MM.1S (cell line): ENCODE data around the gene RTN4RL2.

Source experiments
- DNase-seq: peaks from one replicate; pipeline ENCODE4 v3.0.0-alpha.2; 2015
- H2AFZ ChIP-seq: fragments of 300-600 bp; sonication (generic); 2 replicates; pipeline ENCODE4 v1.6.0; 2016; ENCODE audit warnings: antibody characterized with exemption, low read length
- H3F3A ChIP-seq: fragments of 300-600 bp; sonication (generic); 2 replicates; pipeline ENCODE4 v1.6.1; 2016; ENCODE audit warnings: mild to moderate bottlenecking, antibody characterized with exemption, low read length, moderate library complexity, mixed read lengths; ENCODE audit not compliant: insufficient read depth
- H3K27ac ChIP-seq: fragments of 300-600 bp; sonication (generic); 2 replicates; pipeline ENCODE4 v1.5.1; 2016; ENCODE audit warnings: mild to moderate bottlenecking, low read length
- H3K27me3 ChIP-seq: fragments of 300-600 bp; sonication (generic); replicated peaks from 2 replicates; pipeline ENCODE4 v1.6.0; 2016; ENCODE audit warnings: low read length; ENCODE audit not compliant: insufficient read depth
- H3K36me3 ChIP-seq: fragments of 300-600 bp; sonication (generic); replicated peaks from 2 replicates; pipeline ENCODE4 v1.6.1; 2016; ENCODE audit warnings: mild to moderate bottlenecking, low read length, mixed read lengths; ENCODE audit not compliant: insufficient read depth
- H3K4me1 ChIP-seq: fragments of 300-600 bp; sonication (generic); 2 replicates; pipeline ENCODE4 v1.6.1; 2016; ENCODE audit warnings: low read length, mixed read lengths
- H3K4me2 ChIP-seq: fragments of 300-600 bp; sonication (generic); 2 replicates; pipeline ENCODE4 v1.6.0; 2016; ENCODE audit warnings: low read depth, low read length
- H3K4me3 ChIP-seq: fragments of 300-600 bp; sonication (generic); 2 replicates; pipeline ENCODE4 v1.5.1; 2016; ENCODE audit warnings: low read length, mixed read lengths
- H3K79me2 ChIP-seq: fragments of 300-600 bp; sonication (generic); 2 replicates; pipeline ENCODE4 v1.6.1; 2016; ENCODE audit warnings: mixed run types, low read length, mixed read lengths
- H3K9ac ChIP-seq: fragments of 300-600 bp; sonication (generic); 2 replicates; pipeline ENCODE4 v1.6.1; 2016; ENCODE audit warnings: low read length, mixed read lengths
- H3K9me2 ChIP-seq: fragments of 300-600 bp; sonication (generic); replicated peaks from 2 replicates; pipeline ENCODE4 v1.6.1; 2016; ENCODE audit warnings: mild to moderate bottlenecking, low read length, mixed read lengths; ENCODE audit not compliant: insufficient read depth
- H3K9me3 ChIP-seq: fragments of 300-600 bp; sonication (generic); replicated peaks from 2 replicates; pipeline ENCODE4 v1.6.1; 2016; ENCODE audit warnings: mild to moderate bottlenecking, low read length, mixed read lengths; ENCODE audit not compliant: insufficient read depth
- H4K20me1 ChIP-seq: fragments of 300-600 bp; sonication (generic); 2 replicates; pipeline ENCODE4 v1.6.1; 2016; ENCODE audit warnings: mild to moderate bottlenecking, low read length, moderate library complexity, mixed read lengths; ENCODE audit not compliant: insufficient read depth
- EZH2 ChIP-seq: fragments of 300-600 bp; sonication (generic); optimal IDR thresholded peaks from 2 replicates; pipeline ENCODE3; 2017; ENCODE audit warnings: low read depth, mild to moderate bottlenecking, antibody characterized with exemption, low read length, mixed read lengths
- EZH2phosphoT487 ChIP-seq: fragments of 300-600 bp; sonication (generic); IDR thresholded peaks from 2 replicates; pipeline ENCODE4 v1.6.1; 2018; ENCODE audit warnings: antibody characterized with exemption, low read length
- TF ChIP-seq, protein P1 (sequence below): fragments of 300-600 bp; sonication (generic); IDR thresholded peaks from 2 replicates; pipeline ENCODE4 v1.5.1; 2016; ENCODE audit warnings: antibody characterized with exemption, low read length, mixed read lengths

RTN4RL2 gene

DNA sequence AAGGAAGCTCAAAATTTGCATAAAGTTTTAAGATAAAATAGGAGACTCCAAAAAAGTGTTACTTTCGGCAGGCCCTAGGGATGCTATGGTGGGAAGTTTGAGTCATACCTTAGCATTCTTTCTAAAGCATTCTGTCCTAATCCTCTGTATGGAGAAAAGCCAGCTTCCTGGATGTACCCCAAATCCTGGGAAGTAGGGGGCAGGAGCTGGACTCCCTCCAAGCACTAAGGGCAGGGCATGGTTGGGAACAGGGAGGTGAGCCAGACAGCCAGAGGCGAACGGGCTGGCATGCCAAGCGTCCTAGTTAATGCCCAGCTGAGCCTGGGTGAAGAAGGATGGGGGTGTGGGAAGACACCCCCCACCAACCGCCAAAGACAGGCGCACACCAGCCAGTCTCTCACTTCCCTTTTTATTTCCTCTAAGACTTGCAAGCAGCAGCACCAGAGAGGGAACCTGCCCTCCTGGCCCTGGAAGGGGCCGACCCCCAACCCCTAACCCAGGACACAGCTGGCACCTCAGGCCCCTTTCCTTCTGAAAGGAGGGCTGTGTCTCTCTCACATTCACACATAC lies 23.9 kb downstream of the RTN4RL2 start:
- Histone ChIP-seq H3F3A (no peaks in the 10 kb centered on the region), H3K4me2 (peak overlapping the region; percentile 4), H3K4me3 (no peak overlapping the region), H2AFZ (no peak overlapping the region), H3K79me2 (no peaks in the 10 kb centered on the region), H4K20me1 (no peaks in the 10 kb centered on the region), H3K9me3 (no peaks in the 10 kb centered on the region), H3K4me1 (peaks cover 21% of the 10 kb centered on the region), H3K27me3 (peaks cover 9% of the 10 kb centered on the region; the same call in 1 of the 2 replicates), H3K27ac (no peak overlapping the region), H3K9me2 (no peaks in the 10 kb centered on the region), H3K36me3 (no peaks in the 10 kb centered on the region), H3K9ac (no peak overlapping the region)
- DNase-seq, result no peak
- TF ChIP-seq EZH2 (no peak), EZH2phosphoT487 (no peak)
- TF ChIP-seq, protein P1, sequence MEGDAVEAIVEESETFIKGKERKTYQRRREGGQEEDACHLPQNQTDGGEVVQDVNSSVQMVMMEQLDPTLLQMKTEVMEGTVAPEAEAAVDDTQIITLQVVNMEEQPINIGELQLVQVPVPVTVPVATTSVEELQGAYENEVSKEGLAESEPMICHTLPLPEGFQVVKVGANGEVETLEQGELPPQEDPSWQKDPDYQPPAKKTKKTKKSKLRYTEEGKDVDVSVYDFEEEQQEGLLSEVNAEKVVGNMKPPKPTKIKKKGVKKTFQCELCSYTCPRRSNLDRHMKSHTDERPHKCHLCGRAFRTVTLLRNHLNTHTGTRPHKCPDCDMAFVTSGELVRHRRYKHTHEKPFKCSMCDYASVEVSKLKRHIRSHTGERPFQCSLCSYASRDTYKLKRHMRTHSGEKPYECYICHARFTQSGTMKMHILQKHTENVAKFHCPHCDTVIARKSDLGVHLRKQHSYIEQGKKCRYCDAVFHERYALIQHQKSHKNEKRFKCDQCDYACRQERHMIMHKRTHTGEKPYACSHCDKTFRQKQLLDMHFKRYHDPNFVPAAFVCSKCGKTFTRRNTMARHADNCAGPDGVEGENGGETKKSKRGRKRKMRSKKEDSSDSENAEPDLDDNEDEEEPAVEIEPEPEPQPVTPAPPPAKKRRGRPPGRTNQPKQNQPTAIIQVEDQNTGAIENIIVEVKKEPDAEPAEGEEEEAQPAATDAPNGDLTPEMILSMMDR, result no peak

DNA sequence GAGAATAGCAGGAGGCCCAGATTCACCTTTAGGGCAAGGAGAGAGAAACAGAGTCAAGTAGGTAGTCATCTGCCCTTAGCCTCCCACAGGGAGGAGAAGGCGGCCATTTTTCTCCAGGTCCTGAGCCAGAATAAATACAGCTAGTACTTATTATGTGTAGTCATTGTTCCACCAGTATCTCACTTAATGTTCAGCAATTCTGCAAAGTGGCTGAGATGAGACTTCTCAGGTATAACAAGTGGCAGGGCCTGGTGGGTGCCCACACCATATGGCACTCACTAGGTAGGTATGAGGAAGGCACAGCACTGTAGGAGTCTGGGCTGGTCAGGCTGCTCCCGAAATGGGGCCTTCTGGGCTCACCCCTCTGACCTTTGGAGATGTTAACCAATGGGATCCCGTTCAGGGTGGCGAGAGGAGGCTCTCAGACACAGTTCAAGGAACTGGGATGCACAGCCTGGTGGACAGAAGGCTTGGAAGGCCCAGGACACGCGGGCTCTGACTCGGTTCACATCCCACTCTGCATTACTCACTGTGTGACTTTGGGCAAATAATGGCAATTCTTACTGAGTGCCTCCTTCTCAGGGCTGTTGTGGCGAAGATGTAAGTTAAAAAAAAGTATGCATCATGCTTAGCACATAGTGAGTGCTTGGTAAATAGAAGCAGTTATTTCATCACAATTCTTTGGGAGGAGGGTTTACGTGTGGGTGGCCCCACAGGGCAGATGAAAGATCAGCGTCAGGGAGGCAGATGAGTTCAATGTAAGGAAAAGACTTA lies 25.1 kb downstream of the RTN4RL2 start:
- H3K27ac ChIP-seq, result no peak overlapping the region
- no peak overlapping the region for H3K4me3 ChIP-seq
- no peaks in the 10 kb centered on the region for H3K79me2 ChIP-seq
- H3K27me3 ChIP-seq, result peaks cover 9% of the 10 kb centered on the region; the same call in 1 of the 2 replicates
- no peaks in the 10 kb centered on the region for H3K36me3 ChIP-seq
- DNase-seq, result no peak
- peaks cover 21% of the 10 kb centered on the region for H3K4me1 ChIP-seq
- H3K9me3 ChIP-seq, result no peaks in the 10 kb centered on the region
- no peak for TF ChIP-seq EZH2phosphoT487
- TF ChIP-seq EZH2, result no peak
- TF ChIP-seq, protein P1, result no peak
- no peak overlapping the region for H3K9ac ChIP-seq
- no peaks in the 10 kb centered on the region for H3K9me2 ChIP-seq
- H3K4me2 ChIP-seq, result no peak overlapping the region
- no peaks in the 10 kb centered on the region for H3F3A ChIP-seq
- H4K20me1 ChIP-seq, result no peaks in the 10 kb centered on the region
- H2AFZ ChIP-seq, result no peak overlapping the region

DNA sequence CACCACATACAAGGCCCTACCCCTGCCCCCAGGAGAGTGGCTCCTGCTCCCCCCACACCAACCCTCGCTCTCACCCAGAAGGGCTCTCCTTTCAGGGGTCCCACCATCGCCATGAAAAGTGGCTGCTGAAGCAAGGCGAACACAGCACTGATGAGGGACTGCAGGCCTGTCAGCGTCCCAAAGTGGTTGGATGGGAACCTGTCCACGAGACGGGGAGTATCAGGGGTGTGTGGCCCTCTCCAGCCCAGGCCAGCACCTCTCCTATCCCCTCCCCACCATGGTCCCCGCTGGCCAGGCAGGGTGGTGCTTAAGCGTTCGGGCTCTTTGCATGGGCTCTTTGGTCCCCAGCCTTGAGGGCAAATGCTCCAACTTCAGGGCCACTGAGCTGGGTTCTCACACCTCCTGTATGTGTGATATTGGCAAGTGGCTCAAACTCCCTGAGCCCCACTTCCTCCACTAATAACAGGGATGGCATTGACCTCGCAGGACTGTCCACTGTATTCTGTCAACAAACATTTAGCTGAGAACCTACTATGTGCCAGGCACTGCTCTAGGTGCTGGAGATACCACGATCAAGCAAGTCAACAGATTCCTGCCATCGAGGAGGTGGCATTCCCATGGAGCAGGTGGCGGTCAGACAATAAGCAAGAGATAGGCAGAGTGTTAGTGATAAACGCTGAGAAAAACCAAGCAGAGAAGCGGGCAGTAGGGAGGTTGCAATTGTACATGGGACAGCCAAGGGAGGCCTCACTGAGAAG lies 26.9 kb downstream of the RTN4RL2 start:
- no peak overlapping the region for H3K27ac ChIP-seq
- H3F3A ChIP-seq, result no peaks in the 10 kb centered on the region
- H3K9ac ChIP-seq, result no peak overlapping the region
- H3K4me1 ChIP-seq, result peaks cover 21% of the 10 kb centered on the region
- H3K27me3 ChIP-seq, result peaks cover 7% of the 10 kb centered on the region; the same call in 1 of the 2 replicates
- H3K4me3 ChIP-seq, result no peak overlapping the region
- no peak overlapping the region for H3K4me2 ChIP-seq
- no peaks in the 10 kb centered on the region for H3K36me3 ChIP-seq
- no peaks in the 10 kb centered on the region for H4K20me1 ChIP-seq
- no peaks in the 10 kb centered on the region for H3K9me3 ChIP-seq
- TF ChIP-seq EZH2phosphoT487, result no peak
- TF ChIP-seq, protein P1, result no peak
- no peak for TF ChIP-seq EZH2
- no peaks in the 10 kb centered on the region for H3K9me2 ChIP-seq
- no peak for DNase-seq
- no peak overlapping the region for H2AFZ ChIP-seq
- H3K79me2 ChIP-seq, result no peaks in the 10 kb centered on the region
